IMR-90 (cell line): ENCODE results near the gene HDAC5. TPM values are rescaled to one million over a fixed set of nuclear protein-coding genes. Genes with fewer than 3 reads are reported as not detected.

ENCODE experiments used
- ATAC-seq: fragments of 200-7000 bp; cut with Tn5 transposase; 2 replicates; pipeline ENCODE4 v1.9.1; 2020; ENCODE audit warnings: low read depth, mild to moderate bottlenecking, moderate library complexity
- BruUV-seq: library from RNA; stranded (reverse); fragments of 400-500 nt; replicated peaks from 2 replicates; lab custom pipeline; 2021; lab: Mats Ljungman, UMichigan
- CTCF ChIA-PET: fragments of 300-600 bp; formaldehyde crosslinking; extraction: SDS; loops from one replicate; lab custom pipeline; 2021; ENCODE audit warnings: antibody characterized with exemption; lab: Yijun Ruan, JAX
- POLR2A ChIA-PET: fragments of 300-600 bp; sonication (Branson Sonifier 250); formaldehyde crosslinking; loops from one replicate; lab custom pipeline; 2022; ENCODE audit warnings: antibody characterized with exemption; ENCODE audit not compliant: unreplicated experiment; lab: Charles Lee
- DNase-seq: peaks from one replicate; pipeline ENCODE4 v3.0.0; 2013
- H2AFZ ChIP-seq: replicated peaks from 2 replicates; pipeline ENCODE3; 2013; ENCODE audit warnings: low read length, mild to moderate bottlenecking; ENCODE audit not compliant: poor library complexity
- H2AK5ac ChIP-seq: 2 replicates; pipeline ENCODE4 v1.6.1; 2013; ENCODE audit warnings: low read depth, low read length, inconsistent platforms
- H2AK9ac ChIP-seq: replicated peaks from 2 replicates; pipeline ENCODE3; 2013; ENCODE audit warnings: mild to moderate bottlenecking, low read depth, low read length, moderate library complexity; ENCODE audit not compliant: poor library complexity
- H2BK120ac ChIP-seq: 2 replicates; pipeline ENCODE4 v1.6.1; 2013; ENCODE audit warnings: low read depth, low read length, inconsistent platforms
- H2BK15ac ChIP-seq: 3 replicates; pipeline ENCODE4 v1.6.1; 2013; ENCODE audit warnings: low read depth, low read length, inconsistent platforms
- H2BK20ac ChIP-seq: 2 replicates; pipeline ENCODE4 v1.6.1; 2013; ENCODE audit warnings: low read depth, mild to moderate bottlenecking, inconsistent platforms, low read length, moderate library complexity
- H2BK5ac ChIP-seq: 2 replicates; pipeline ENCODE4 v1.6.1; 2013; ENCODE audit warnings: mild to moderate bottlenecking, low read depth, low read length, inconsistent platforms; ENCODE audit not compliant: poor library complexity, severe bottlenecking
- H3K14ac ChIP-seq: replicated peaks from 2 replicates; pipeline ENCODE4 v1.6.1; 2013; ENCODE audit warnings: low read depth, low read length, inconsistent platforms
- H3K18ac ChIP-seq: 2 replicates; pipeline ENCODE4 v1.6.1; 2013; ENCODE audit warnings: low read depth, low read length, control low read depth
- H3K23ac ChIP-seq: 2 replicates; pipeline ENCODE4 v1.6.1; 2013; ENCODE audit warnings: low read depth, low read length, inconsistent platforms
- H3K27ac ChIP-seq: 2 replicates; pipeline ENCODE4 v1.5.1; 2013; ENCODE audit warnings: mild to moderate bottlenecking, control low read depth, low read length; ENCODE audit not compliant: insufficient read depth
- H3K27me3 ChIP-seq: 2 replicates; pipeline ENCODE4 v1.6.1; 2013; ENCODE audit warnings: low read length; ENCODE audit not compliant: control insufficient read depth, insufficient read depth
- H3K36me3 ChIP-seq: 2 replicates; pipeline ENCODE4 v1.6.1; 2013; ENCODE audit warnings: low read length, mixed read lengths; ENCODE audit not compliant: control insufficient read depth, insufficient read depth
- H3K4ac ChIP-seq: 2 replicates; pipeline ENCODE4 v1.6.1; 2013; ENCODE audit warnings: low read depth, low read length, inconsistent platforms
- H3K4me1 ChIP-seq: 2 replicates; pipeline ENCODE4 v1.6.1; 2013; ENCODE audit warnings: low read length, mixed read lengths; ENCODE audit not compliant: control insufficient read depth, insufficient read depth
- H3K4me2 ChIP-seq: 2 replicates; pipeline ENCODE4 v1.6.1; 2013; ENCODE audit warnings: low read depth, mild to moderate bottlenecking, control low read depth, low read length, moderate library complexity
- H3K4me3 ChIP-seq: 2 replicates; pipeline ENCODE4 v1.5.1; 2013; ENCODE audit warnings: low read depth, mild to moderate bottlenecking, control low read depth, low read length, moderate library complexity; ENCODE audit not compliant: insufficient read depth
- H3K56ac ChIP-seq: 2 replicates; pipeline ENCODE4 v1.6.1; 2013; ENCODE audit warnings: low read length, inconsistent platforms; ENCODE audit not compliant: insufficient read depth; ENCODE audit errors: extremely low read depth
- H3K79me1 ChIP-seq, 2 experiments: 2 replicates each; pipeline ENCODE4 v1.6.1; 2013; ENCODE audit warnings: low read length in 2 of 2, inconsistent platforms in 1 of 2, low read depth in 1 of 2
- H3K9ac ChIP-seq: 2 replicates; pipeline ENCODE4 v1.6.1; 2013; ENCODE audit warnings: low read depth, low read length, control low read depth
- H3K9me1 ChIP-seq: 2 replicates; pipeline ENCODE4 v1.6.1; 2013; ENCODE audit warnings: low read length, inconsistent platforms; ENCODE audit not compliant: insufficient read depth
- H3K9me3 ChIP-seq: 2 replicates; pipeline ENCODE4 v1.6.1; 2013; ENCODE audit warnings: low read length; ENCODE audit not compliant: control insufficient read depth, insufficient read depth
- H4K20me1 ChIP-seq: 2 replicates; pipeline ENCODE4 v1.6.1; 2013; ENCODE audit warnings: low read length, inconsistent platforms; ENCODE audit not compliant: insufficient read depth
- H4K5ac ChIP-seq: 2 replicates; pipeline ENCODE4 v1.6.1; 2013; ENCODE audit warnings: mild to moderate bottlenecking, low read depth, low read length, control low read depth
- H4K8ac ChIP-seq, 2 experiments: 2 replicates each; pipeline ENCODE4 v1.6.1; 2013; ENCODE audit warnings: low read depth in 2 of 2, low read length in 2 of 2, control low read depth in 1 of 2, inconsistent platforms in 1 of 2
- H4K91ac ChIP-seq: 2 replicates; pipeline ENCODE4 v1.6.1; 2013; ENCODE audit warnings: low read depth, low read length, inconsistent platforms; ENCODE audit not compliant: insufficient read depth
- FOS ChIP-seq: fragments of 150-350 bp; IDR thresholded peaks from 2 replicates; pipeline ENCODE4 v1.6.1; 2016; ENCODE audit warnings: low read depth, low read length
- MAFK ChIP-seq: IDR thresholded peaks from 2 replicates; pipeline ENCODE4 v1.6.1; 2012; ENCODE audit warnings: low read depth, low read length, improper control_type of control experiment
- NFE2L2 ChIP-seq: fragments of 150-350 bp; IDR thresholded peaks from 2 replicates; pipeline ENCODE4 v1.6.1; 2016; ENCODE audit warnings: low read depth, mild to moderate bottlenecking, low read length
- POLR2A ChIP-seq: IDR thresholded peaks from 2 replicates; pipeline ENCODE4 v1.6.1; 2012; ENCODE audit warnings: mild to moderate bottlenecking, low read depth, low read length
- RAD21 ChIP-seq: IDR thresholded peaks from 2 replicates; pipeline ENCODE4 v1.6.1; 2012; ENCODE audit warnings: low read length, improper control_type of control experiment
- WGBS, 2 experiments: methylation state at CpG; one replicate each; pipeline versions ENCODE4 v1.1.5 to v1.1.7; 2013; ENCODE audit warnings: missing lambda C conversion rate in 2 of 2; ENCODE audit not compliant: insufficient read length in 1 of 2; ENCODE audit errors: extremely low coverage in 2 of 2; 5-methylcytosine and 5-hydroxymethylcytosine counted together
- dilution Hi-C: fragments of 300-500 bp; cut with HindIII; formaldehyde crosslinking; loops from one replicate; pipeline ENCODE4 v1.14.3; 2018; ENCODE audit warnings: low sequenced_read_pairs; ENCODE audit not compliant: unreplicated experiment
- in situ Hi-C: fragments of 300-500 bp; cut with MboI; formaldehyde crosslinking; loops from 3 replicates; pipeline ENCODE4 v1.14.3; 2019; ENCODE audit warnings: low sequenced_read_pairs, inconsistent platforms, mixed read lengths
- intact Hi-C: fragments of 100-400 bp; cut with micrococcal nuclease; formaldehyde crosslinking; loops from 2 replicates; pipeline ENCODE4 v1.10.0; 2022
- polyA plus RNA-seq, 3 experiments: library from polyadenylated mRNA; depleted of rRNA; stranded (reverse); fragments of >200 nt; gene quantifications; 2 replicates each; pipeline ENCODE4 v1.2.3, GENCODE V29; 2012; ENCODE audit warnings: low replicate concordance in 1 of 3
- total RNA-seq: library from RNA; depleted of rRNA; stranded (reverse); fragments of >200 nt; gene quantifications from 2 replicates; pipeline ENCODE4 v1.2.3, GENCODE V29; 2012
- TF ChIP-seq, protein P1 (sequence below): conservative IDR thresholded peaks from 2 replicates; pipeline ENCODE4 v1.5.1; 2012; ENCODE audit warnings: mild to moderate bottlenecking, low read depth, low read length, improper control_type of control experiment

HDAC5 gene
- total and polyA plus RNA-seq, 2 of the 4 experiments (the other 2 are of a cell fraction): 47.0 to 61.3 TPM

- ChIA-PET POLR2A (no interaction called here), CTCF (no interaction called here)
- Histone ChIP-seq H3K4me1 (peaks cover 21% of the 10 kb centered on the region), H3K4ac (no peak overlapping the region), H2AFZ (peak overlapping the region; percentile 21), H3K27ac (no peak overlapping the region), H3K18ac (no peak overlapping the region), H4K5ac (no peak overlapping the region), H3K4me3 (no peak overlapping the region), H4K91ac (no peak overlapping the region), H2AK5ac (no peak overlapping the region), H3K9ac (no peak overlapping the region), H2BK20ac (no peak overlapping the region), H3K56ac (no peak overlapping the region), H2BK15ac (no peak overlapping the region), H3K79me1 (peaks cover 19 to 78% of the 10 kb centered on the region in 2 experiments), H3K4me2 (no peak overlapping the region), H2BK120ac (no peak overlapping the region), H4K20me1 (peaks cover 10% of the 10 kb centered on the region; the same call in 1 of the 2 replicates), H3K23ac (no peak overlapping the region), H3K9me1 (peaks cover 17% of the 10 kb centered on the region), H2BK5ac (no peak overlapping the region), H3K14ac (no peak overlapping the region), H2AK9ac (no peak overlapping the region), H3K27me3 (no peaks in the 10 kb centered on the region), H4K8ac (no peak overlapping the region), H3K9me3 (no peaks in the 10 kb centered on the region), H3K36me3 (peaks cover 49% of the 10 kb centered on the region)
- dilution Hi-C loops: no loop called here
- 76% methylated on average over 2 of the region's 12 CpGs; no CpG with 5 or more reads in 1 of the 2 experiments for WGBS, 2 experiments
- in situ Hi-C loops: no loop called here
- DNase-seq (no peak), ATAC-seq (no peak)
- TF ChIP-seq RAD21: peak; percentile 29; the same call in 1 of the 2 replicates
- TF ChIP-seq MAFK: no peak
- TF ChIP-seq POLR2A: no peak
- TF ChIP-seq FOS: no peak
- no peak for TF ChIP-seq NFE2L2
- TF ChIP-seq, protein P1, sequence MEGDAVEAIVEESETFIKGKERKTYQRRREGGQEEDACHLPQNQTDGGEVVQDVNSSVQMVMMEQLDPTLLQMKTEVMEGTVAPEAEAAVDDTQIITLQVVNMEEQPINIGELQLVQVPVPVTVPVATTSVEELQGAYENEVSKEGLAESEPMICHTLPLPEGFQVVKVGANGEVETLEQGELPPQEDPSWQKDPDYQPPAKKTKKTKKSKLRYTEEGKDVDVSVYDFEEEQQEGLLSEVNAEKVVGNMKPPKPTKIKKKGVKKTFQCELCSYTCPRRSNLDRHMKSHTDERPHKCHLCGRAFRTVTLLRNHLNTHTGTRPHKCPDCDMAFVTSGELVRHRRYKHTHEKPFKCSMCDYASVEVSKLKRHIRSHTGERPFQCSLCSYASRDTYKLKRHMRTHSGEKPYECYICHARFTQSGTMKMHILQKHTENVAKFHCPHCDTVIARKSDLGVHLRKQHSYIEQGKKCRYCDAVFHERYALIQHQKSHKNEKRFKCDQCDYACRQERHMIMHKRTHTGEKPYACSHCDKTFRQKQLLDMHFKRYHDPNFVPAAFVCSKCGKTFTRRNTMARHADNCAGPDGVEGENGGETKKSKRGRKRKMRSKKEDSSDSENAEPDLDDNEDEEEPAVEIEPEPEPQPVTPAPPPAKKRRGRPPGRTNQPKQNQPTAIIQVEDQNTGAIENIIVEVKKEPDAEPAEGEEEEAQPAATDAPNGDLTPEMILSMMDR: peak; percentile 29
- intact Hi-C loops: no loop called here
- no TSS peak for BruUV-seq
Measured at GRCh38 chr17:44083250-44083849, 40.1 kb downstream of the HDAC5 start.
